ENCODE data around the gene GET4.

The GET4 gene

DNA sequence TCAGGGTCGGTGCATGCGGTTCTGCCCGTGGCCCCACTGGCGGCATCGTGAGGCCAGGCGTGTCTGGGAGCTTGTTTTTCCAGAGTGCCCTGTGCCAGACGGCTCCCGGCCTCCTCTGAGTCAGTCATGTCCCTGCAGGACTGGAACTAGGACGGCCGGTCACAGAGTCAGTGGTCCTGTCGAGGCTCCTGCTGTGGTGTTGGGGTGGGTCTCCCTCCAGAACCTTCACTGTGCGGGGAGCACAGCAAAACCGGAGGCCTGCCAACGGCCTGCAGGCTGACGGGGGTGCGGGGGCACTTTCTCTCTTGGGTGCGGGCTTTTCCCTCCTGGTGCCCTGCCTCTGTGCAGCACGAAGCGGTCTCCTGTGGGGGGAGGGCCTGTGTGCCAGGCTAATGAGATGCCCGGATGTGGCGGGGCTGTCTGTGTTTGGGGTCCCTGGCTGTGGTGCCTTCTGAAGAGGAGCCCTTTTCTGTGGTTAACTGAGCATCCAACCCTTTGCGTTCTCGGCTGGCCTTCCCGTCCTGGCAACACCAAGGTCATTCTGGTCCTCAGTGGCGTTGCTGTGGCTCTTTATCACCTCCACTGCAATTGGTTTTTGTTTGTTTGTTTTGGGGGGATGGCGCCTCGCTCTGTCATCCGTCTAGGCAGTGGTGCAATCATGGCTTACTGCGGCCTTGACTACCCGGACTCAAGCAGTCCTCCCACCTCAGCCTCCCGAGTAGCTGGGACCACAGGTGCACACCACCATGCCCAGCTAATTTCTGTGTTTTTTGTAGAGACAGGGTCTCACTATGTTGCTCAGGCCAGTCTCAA, 8.0 kb downstream of the GET4 start:
- DNase-seq (ENCODE audit: insufficient read length, low spot score) (no peak), FAIRE-seq (no peak)
- TF ChIP-seq POLR2AphosphoS5 (IDR thresholded peaks at IDR 0.05; ENCODE audit: low read depth, low read length) = no peak
- TF ChIP-seq PAX5 (IDR thresholded peaks at IDR 0.05; ENCODE audit: insufficient read depth, low read length, severe bottlenecking) = no peak
- TF ChIP-seq POU2F2 (IDR thresholded peaks at IDR 0.05; ENCODE audit: low read depth, low read length) = no peak
- TF ChIP-seq SPI1 (IDR thresholded peaks at IDR 0.05; ENCODE audit: low read depth, low read length) = no peak
- TF ChIP-seq TAF1 (IDR thresholded peaks at IDR 0.05; ENCODE audit: low read depth, low read length) = no peak
- no peak for TF ChIP-seq POLR2A (IDR thresholded peaks at IDR 0.05; ENCODE audit: low read depth, low read length)

- DNase-seq (ENCODE audit: insufficient read length, low spot score) = no peak
- TF ChIP-seq POLR2A (IDR thresholded peaks at IDR 0.05; ENCODE audit: low read depth, low read length) = no peak
- TF ChIP-seq POLR2AphosphoS5 (IDR thresholded peaks at IDR 0.05; ENCODE audit: low read depth, low read length) = no peak
- TF ChIP-seq TAF1 (IDR thresholded peaks at IDR 0.05; ENCODE audit: low read depth, low read length) = no peak
- no peak for TF ChIP-seq PAX5 (IDR thresholded peaks at IDR 0.05; ENCODE audit: insufficient read depth, low read length, severe bottlenecking)
- no peak for TF ChIP-seq SPI1 (IDR thresholded peaks at IDR 0.05; ENCODE audit: low read depth, low read length)
- TF ChIP-seq POU2F2 (IDR thresholded peaks at IDR 0.05; ENCODE audit: low read depth, low read length) = no peak
- FAIRE-seq = no peak
Measured at GRCh38 chr7:885261-885892, 9.0 kb downstream of the GET4 start.

- no peak for DNase-seq (ENCODE audit: insufficient read length, low spot score)
Measured at GRCh38 chr7:885893-886625, 9.7 kb downstream of the GET4 start.

DNA sequence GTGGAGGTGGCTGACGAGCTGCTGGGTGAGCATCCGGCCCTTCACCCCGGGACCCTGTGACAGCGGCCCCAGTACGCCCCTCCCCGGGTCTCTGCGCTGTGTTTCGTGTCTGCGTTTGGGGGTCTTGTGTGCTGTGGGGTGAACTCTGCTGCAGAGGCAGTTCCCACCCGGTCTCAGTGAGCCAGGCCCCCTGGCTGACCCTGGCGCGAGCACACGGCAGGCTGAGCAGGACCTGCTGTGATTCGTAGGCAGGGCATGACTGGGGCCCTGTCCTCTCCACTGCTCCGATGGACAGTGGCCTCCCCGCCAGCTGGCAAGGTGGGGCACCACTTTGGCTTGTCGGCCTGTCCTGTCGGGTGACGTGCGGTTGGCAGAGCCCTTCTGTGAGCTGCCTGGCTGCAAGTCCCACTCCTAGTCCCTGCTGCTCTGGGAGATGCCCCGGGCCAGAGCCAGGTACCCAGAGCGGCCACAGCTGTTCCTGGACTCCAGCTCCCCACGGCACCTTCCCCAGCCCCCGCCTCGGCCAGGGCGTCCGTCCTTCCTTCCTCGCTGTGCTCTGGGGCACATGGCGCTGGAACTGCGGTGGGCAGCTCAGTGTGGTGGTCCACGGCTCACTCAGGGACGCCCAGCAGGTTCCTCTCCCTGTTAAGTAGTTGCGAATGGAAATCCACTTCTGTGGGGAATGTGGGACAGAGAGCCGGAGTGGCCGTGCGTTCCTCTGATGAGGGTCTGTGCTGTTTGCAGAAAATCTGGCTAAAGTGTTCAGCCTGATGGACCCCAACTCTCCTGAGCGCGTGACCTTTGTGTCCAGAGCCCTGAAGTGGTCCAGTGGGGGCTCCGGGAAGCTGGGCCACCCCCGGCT, 10.5 kb downstream of the GET4 start:
- DNase-seq (ENCODE audit: insufficient read length, low spot score) (no peak), FAIRE-seq (no peak)
- TF ChIP-seq PAX5 (IDR thresholded peaks at IDR 0.05; ENCODE audit: insufficient read depth, low read length, severe bottlenecking) (no peak), SPI1 (IDR thresholded peaks at IDR 0.05; ENCODE audit: low read depth, low read length) (no peak), POLR2AphosphoS5 (IDR thresholded peaks at IDR 0.05; ENCODE audit: low read depth, low read length) (no peak), TAF1 (IDR thresholded peaks at IDR 0.05; ENCODE audit: low read depth, low read length) (no peak), POLR2A (IDR thresholded peaks at IDR 0.05; ENCODE audit: low read depth, low read length) (no peak), POU2F2 (IDR thresholded peaks at IDR 0.05; ENCODE audit: low read depth, low read length) (no peak)

More at GRCh38 chr7:885893-886625, 9.7 kb downstream of the GET4 start:
- no peak for FAIRE-seq
- TF ChIP-seq POU2F2 (IDR thresholded peaks at IDR 0.05; ENCODE audit: low read depth, low read length) (no peak), PAX5 (IDR thresholded peaks at IDR 0.05; ENCODE audit: insufficient read depth, low read length, severe bottlenecking) (no peak), POLR2A (IDR thresholded peaks at IDR 0.05; ENCODE audit: low read depth, low read length) (no peak), SPI1 (IDR thresholded peaks at IDR 0.05; ENCODE audit: low read depth, low read length) (no peak), TAF1 (IDR thresholded peaks at IDR 0.05; ENCODE audit: low read depth, low read length) (no peak), POLR2AphosphoS5 (IDR thresholded peaks at IDR 0.05; ENCODE audit: low read depth, low read length) (no peak)

- DNase-seq (ENCODE audit: insufficient read length, low spot score) (no peak), FAIRE-seq (no peak)
- no peak for TF ChIP-seq PAX5 (IDR thresholded peaks at IDR 0.05; ENCODE audit: insufficient read depth, low read length, severe bottlenecking)
Measured at GRCh38 chr7:887488-887820, 11.1 kb downstream of the GET4 start.

DNA sequence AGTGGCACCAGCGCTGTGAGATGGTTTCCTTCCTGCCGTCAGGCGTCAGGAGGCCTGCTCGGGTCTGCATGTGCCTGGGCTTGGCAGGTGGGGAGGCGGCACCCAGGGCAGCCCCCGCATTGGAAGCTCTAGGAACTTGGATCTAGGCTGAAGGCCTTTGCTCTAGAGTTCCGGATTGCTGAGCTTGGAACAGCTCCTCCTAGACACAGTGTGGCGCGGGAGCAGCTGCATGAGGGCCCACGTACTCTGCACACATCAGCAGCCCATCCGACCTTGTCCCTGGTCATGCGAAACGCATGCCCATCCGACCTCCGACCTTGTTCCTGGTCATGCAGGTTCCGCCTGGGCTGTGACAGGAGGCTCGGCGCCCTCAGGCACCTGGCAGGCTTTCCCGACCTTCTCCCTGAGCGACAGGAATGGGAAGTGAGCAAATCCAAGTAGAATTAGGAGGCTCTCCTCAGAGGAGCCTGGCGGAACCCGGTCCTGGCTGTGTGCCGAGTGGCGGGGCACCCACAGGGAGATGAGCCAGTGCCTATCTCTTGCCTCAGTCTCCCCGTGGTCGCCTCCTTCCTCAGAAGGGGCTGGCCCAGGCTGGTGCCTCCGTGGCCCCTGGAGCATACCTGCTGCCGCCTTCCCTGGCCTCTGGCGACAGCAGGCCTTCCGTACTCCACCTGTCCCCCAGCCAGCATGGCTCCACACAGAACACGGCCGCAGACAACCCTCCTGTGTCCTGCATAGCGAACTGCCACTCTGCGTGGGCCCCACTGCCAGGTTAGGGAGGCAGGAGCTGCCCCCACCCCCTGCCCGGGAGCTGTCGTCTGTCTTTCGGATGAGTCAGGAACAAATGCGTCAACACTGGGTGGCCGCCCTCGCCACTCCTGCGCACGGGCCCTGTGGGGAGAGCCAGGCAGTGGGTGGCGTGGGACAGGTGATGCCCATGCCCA, 12.0 kb downstream of the GET4 start:
- TF ChIP-seq TAF1 (IDR thresholded peaks at IDR 0.05; ENCODE audit: low read depth, low read length) = no peak
- no peak for TF ChIP-seq POU2F2 (IDR thresholded peaks at IDR 0.05; ENCODE audit: low read depth, low read length)
- TF ChIP-seq SPI1 (IDR thresholded peaks at IDR 0.05; ENCODE audit: low read depth, low read length) = no peak
- TF ChIP-seq POLR2A (IDR thresholded peaks at IDR 0.05; ENCODE audit: low read depth, low read length) = no peak
- no peak for FAIRE-seq
- no peak for DNase-seq (ENCODE audit: insufficient read length, low spot score)

DNA sequence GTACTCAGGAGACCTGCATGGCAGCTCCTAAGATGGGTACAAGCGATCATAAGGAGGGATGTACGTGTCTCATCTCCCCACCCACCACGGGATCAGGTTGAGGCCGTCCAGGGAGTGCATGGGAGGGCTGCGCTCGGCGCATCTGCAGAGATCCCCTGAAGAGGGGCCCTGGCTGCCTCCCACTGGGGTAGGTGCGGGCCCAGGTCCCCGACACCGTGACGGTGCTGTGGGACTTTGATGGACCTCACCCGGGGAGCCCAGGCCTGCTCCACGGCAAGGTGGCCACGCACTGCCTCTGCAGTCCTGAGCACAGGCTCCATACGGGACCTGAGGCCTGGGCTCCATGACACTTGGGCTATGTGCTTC, 12.7 kb downstream of the GET4 start:
- FAIRE-seq = no peak
- DNase-seq (ENCODE audit: insufficient read length, low spot score) = no peak
- TF ChIP-seq SPI1 (IDR thresholded peaks at IDR 0.05; ENCODE audit: low read depth, low read length) (no peak), TAF1 (IDR thresholded peaks at IDR 0.05; ENCODE audit: low read depth, low read length) (no peak), POLR2A (IDR thresholded peaks at IDR 0.05; ENCODE audit: low read depth, low read length) (no peak), PAX5 (IDR thresholded peaks at IDR 0.05; ENCODE audit: insufficient read depth, low read length, severe bottlenecking) (no peak), POLR2AphosphoS5 (IDR thresholded peaks at IDR 0.05; ENCODE audit: low read depth, low read length) (no peak), POU2F2 (IDR thresholded peaks at IDR 0.05; ENCODE audit: low read depth, low read length) (no peak)

DNA sequence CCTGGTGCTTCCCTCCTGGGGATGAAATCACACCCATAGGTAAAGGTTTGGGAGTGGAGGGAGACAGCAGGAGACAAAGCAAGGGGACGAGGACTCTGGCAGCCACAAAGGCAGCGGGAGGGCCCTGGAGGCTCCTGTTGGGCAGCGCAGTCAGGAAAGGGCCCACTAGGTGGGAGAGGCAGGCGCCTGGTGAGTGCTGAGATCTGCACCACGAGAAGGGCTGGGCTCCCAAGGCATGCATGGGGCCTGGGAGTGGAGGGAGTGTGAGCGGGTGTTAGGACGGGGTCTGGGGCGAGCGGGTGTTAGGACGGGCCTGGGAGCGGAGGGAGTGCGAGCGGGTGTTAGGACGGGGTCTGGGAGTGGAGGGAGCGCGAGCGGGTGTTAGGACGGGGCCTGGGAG, 13.0 kb downstream of the GET4 start:
- FAIRE-seq (no peak), DNase-seq (ENCODE audit: insufficient read length, low spot score) (no peak)
- TF ChIP-seq PAX5 (IDR thresholded peaks at IDR 0.05; ENCODE audit: insufficient read depth, low read length, severe bottlenecking) = no peak
- TF ChIP-seq POLR2A (IDR thresholded peaks at IDR 0.05; ENCODE audit: low read depth, low read length) = no peak
- no peak for TF ChIP-seq POU2F2 (IDR thresholded peaks at IDR 0.05; ENCODE audit: low read depth, low read length)
- no peak for TF ChIP-seq TAF1 (IDR thresholded peaks at IDR 0.05; ENCODE audit: low read depth, low read length)
- TF ChIP-seq POLR2AphosphoS5 (IDR thresholded peaks at IDR 0.05; ENCODE audit: low read depth, low read length) = no peak
- no peak for TF ChIP-seq SPI1 (IDR thresholded peaks at IDR 0.05; ENCODE audit: low read depth, low read length)
